ENCODE data around the gene CNRIP1.
"Not testable (repeated sequence)": the region's sequence is repeated elsewhere in the genome, so short reads cannot be mapped to it uniquely, and the experiment has no call there.

CNRIP1 gene

DNA sequence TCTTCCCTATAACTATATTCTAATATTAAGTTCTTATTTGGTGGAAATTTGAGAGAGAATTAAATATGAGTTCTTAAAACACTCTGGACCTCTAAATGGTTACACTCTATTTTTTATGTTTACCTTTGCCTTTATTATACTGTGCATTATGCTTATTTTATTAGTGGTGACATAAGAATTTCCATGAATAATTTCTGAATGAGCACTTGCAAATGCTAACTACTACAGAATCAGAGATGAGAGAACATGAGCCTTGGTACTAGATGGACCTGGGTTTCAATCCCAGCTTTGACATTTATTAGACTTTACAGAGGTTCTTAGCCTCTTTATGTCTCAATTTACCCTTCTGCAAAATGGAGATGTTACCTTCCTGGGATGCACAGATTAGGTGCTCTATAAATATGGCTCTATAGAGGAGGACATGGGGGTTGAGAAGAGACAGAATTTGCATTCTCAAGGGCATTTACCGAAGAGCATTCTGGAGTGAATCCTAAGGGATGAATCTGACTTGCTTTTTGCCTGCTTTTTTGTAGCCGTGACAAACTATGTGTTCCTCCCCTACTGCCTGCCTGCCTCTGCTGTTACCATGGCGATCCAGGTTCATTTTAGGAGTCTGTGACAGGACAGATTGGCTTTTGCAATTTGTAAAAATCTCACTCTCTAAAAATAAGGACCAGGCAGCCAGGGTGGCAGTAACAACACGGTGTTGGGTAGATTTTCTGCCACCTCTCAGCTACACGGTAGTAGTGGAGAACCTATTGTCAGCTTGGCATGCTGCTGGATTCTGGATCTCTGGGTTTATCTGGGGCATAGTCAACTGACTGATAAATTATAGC is 20.7 kb upstream of the CNRIP1 start:
- no peak for DNase-seq (ENCODE audit: low read depth in 2 of 2)

DNA sequence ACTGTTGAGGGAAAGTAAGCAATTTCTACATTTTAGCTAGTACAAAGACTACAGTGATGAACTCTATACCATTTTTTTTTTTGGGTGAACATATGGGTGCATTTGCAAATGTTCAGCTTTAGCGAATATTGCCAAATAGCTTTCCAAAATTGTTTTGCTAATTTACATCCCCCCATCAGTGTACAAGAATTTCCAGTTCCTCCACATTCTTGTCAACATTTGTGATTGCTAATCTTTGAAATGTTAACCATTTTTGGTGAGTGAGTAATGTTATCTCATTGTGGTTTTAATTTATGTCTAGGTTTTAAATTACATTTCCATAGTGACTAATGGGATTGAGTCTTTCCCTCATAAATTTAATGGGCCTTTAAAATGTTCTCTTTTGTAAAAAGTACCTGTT is 16.4 kb upstream of the CNRIP1 start:
- no peak for DNase-seq (ENCODE audit: low read depth in 2 of 2)

DNA sequence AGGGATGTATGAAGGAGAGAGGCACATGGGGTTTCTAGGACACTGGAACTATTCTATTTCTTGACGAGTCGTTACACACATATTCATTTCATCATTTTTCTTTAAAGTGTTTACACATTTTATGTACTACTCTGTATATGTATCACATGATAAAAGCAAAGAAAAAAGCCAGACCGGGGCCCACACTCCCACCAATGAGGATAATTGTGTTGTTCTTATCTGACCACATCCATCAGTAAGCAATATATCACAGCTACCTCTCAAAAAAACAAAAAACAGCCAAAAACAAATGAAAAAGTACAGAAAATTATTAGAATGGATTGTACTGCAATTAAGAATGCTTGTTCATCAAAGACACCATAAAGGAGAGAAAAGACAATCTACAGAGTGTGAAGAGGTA is 14.2 kb upstream of the CNRIP1 start:
- DNase-seq (ENCODE audit: low read depth in 2 of 2), result no peak

DNA sequence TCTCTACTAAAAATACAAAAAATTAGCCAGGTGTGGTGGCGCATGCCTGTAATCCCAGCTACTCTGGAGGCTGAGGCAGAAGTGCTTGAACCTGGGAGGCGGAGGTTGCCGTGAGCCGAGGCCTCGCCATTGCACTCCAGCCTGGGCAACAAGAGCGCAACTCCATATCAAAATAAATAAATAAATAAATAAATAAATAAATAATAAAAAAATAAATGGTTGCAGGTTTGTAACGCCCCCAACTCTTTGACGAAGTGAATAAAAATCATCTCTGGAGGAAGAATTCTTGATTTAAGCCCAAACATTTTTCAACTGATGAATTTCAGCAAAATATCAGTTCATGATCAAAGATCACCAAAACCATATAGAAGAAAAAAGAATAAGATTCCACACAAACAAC is 13.3 kb upstream of the CNRIP1 start:
- DNase-seq (ENCODE audit: low read depth in 2 of 2), result no peak

DNA sequence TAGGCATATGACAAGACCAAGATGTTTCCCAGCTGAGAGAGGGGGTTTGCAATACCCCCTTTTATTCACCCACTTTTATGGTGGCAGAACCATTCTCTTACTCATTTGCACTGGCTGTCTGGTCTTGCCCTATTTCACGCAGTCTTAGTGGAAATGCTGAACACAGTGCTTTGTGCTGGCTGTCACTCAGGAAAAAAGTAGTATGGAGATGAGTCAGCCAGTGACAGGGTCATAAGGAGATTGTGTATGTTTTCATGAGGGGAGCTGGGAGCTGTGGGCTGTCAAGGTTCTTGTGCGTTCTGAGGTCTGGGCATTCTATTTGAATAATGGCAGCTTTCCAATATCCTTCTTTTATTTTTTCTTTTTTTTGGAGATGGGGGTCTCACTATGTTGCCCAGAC is 10.9 kb upstream of the CNRIP1 start:
- no peak for DNase-seq (ENCODE audit: low read depth in 2 of 2)

DNA sequence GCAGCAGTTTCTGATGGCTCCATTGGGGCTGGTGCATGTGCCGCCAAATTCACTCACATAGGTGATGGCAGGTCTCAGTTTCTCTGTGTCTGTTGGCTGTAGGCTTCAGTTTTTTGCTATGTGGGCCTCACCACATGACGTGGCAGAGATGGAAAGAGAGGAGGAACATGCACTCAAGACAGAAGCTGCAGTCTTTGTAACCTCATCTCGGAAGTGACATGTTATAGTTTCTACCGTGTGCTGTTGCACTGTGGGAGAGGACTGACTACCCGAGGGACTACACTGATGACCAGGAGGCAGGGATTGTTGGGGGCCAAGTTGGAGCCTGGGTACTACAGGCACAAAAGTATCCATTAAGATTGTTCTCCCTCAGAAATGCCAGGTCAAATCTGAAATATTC is 9.2 kb upstream of the CNRIP1 start:
- no peak for DNase-seq (ENCODE audit: low read depth in 2 of 2)

DNA sequence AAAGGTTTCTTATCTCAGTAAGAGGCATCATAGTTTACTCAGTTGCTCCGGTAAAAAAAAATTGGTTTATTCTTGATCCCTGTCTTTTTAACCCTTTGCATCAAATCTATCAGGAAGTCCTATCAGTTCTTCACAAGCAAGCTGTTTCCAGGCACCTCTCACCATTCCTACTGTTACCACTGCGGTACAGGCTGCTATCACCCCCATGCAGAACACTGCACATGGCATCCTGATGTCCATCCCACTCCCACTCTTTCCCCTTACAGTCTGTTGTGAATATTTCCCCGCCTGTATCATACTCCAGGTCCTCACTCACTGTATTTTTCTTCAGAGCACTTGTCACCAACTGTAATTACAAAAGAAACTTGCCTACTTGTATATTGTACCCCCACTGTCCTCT is 5.3 kb upstream of the CNRIP1 start:
- no peak for DNase-seq (ENCODE audit: low read depth in 2 of 2)

DNA sequence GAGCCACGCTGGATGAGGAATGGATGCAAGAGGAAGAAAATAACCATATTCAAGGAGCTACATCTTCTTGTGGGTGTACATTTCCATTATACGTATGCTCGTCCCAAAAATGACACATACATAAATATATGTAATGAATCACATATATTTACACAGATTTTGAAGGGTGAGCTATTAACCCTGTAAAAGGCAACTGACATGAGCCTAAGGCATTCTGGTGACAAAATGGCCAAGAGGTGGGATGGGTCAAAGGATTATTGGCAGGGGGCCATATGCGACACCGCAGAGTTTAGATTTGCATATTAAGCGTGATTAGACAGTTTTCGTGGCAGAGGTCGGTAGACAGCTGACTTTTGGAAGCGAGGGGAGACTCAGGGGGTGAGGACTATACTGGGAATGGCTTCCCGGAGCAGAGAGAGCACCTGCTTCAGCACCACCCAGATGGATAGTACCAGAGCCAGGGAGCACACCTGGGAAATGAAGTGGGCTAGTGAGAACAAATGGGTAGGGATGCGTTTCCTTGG is 431 bp upstream of the CNRIP1 start:
- DNase-seq (ENCODE audit: low read depth in 2 of 2), result no peak

DNA sequence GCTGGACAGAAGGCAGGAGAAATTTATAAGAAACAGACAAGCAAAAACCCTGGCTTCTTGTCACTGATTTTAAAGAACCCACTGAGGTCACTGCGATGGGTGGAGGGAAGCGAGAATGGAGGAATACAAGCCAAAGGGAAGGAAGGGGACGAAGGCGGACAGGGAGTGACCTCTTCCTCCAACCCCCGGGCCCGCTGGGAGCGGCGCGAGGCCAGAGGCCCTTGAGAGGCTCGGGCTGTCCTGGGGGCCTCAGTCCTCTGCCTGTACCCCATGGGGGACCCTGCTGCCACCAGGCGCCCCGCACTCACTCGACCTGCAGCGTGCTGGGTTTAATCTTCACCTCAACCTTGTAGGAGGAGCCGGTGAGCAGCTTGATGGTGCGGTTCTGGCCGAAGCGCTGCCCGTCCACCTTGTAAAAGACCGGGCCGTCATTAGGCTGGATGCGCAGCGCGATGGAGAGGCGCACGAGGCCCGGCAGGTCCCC is 793 bp downstream of the CNRIP1 start:
- no peak for DNase-seq (ENCODE audit: low read depth in 2 of 2)

DNA sequence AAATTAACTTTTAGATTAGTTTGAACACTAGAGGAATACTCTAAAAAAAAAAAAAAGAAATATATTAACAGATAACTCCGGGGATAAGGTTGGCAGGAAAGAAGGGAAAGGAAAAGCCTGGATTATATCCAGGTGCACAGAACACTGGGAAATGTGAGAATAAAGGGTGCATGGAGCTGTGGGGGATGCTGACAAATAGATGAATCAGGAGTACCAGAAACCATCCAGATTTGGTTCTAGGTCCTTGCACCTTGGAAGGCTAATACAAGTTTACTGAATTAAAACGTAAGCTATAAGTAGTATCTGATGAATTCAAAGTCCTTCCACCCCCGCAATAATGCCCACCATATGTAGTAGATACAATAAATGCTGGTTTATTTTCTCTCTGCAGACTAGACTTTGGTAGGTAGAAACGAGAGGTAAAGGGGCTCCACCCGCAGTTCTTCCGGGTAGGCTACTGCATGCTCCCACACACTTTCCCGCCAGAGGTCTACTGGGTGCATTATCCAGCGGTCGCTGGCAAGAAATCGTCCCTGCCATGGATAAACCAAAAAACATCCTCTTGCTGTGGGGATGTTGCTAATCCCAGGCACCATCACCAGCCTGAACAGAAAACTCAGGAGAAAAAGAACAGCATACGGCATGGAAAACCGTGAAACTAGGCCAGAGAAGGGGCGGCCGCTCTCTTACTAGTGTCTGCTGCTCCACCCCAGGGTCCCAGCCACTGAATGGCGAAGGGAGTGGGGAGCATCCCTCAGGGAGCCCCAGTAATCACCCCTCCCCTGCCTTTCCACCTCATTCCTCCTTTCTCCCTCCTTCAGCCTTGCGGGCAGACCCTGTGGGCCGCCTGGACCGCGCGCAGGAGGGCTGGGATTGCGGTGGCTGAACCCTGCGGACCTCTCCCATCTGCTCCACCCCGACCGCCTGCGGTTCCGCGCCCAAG is 1.5 kb downstream of the CNRIP1 start:
- no peak for DNase-seq (ENCODE audit: low read depth in 2 of 2)

DNA sequence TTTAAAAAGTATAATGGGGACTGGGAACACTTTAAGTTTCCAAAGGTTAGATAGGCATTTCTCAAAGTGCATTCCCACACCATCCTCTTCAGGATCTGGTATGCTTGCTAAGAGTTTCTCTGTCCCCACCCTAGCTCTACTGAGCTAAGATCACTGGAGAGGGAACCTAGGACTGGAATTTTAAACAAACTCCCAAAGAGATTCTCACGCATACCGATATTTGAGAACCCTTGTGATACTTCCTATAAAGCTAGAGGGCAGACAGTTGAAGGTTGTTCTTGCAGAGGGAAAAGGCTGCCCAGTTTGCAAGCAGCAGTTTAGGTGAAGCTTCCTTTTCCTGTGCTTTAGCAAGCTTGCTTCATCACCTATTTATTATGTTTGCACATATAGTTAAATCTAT is 3.6 kb downstream of the CNRIP1 start:
- DNase-seq (ENCODE audit: low read depth in 2 of 2), result no peak

DNA sequence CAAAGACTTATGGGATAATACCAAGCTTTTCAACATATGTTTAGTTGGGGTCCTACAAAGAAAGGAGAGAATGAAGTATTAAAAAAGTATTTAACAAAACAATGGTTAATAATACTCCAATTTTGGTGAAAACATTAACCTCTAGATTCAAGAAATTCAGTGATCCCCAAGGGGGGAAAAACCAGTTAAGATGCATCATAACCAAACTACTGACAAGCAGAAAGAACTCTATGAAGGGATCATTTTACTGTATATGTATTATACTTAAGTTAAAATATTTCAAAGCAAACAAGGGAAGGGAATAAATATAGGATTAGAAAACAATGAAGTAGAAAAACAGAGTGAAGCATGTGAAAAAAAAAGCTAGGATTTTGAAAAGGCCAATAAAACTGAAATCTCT is 8.7 kb downstream of the CNRIP1 start:
- no peak for DNase-seq (ENCODE audit: low read depth in 2 of 2)

DNA sequence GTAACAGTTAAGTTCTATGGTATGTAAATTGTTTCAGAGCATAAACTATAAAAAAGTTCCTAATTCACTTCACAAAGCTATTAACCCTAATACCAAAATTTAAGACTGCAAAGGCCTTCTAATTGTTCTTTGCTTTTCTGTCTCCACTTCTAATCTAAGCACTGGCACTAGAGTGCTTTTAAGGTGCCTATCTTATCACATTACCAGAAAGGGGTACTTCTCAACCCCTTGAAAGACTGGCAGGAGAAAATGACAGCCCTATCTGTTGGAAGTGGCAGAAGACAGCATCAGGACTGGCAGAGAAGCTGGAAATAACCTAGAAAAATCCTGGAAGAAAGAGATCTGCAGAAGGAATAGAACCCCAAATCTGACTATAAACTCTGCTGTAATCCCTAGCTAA is 10.3 kb downstream of the CNRIP1 start:
- no peak for DNase-seq (ENCODE audit: low read depth in 2 of 2)

DNA sequence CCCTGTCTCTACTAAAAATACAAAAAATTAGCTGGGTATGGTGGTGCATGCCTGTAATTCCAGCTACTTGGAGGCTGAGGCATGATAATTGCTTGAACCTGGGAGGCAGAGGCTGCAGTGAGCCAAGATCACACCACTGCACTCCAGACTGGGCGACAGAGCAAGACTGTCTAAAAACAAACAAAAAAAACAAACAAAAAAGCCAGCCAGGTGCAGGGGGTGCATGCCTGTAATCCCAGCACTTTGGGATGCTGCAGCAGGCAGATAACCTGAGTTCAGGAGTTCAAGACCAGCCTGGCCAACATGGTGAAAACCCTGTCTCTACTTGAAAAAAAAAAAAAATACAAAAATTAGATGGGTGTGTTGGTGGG is 15.9 kb downstream of the CNRIP1 start:
- not testable (repeated sequence) for DNase-seq (ENCODE audit: low read depth in 2 of 2)

DNA sequence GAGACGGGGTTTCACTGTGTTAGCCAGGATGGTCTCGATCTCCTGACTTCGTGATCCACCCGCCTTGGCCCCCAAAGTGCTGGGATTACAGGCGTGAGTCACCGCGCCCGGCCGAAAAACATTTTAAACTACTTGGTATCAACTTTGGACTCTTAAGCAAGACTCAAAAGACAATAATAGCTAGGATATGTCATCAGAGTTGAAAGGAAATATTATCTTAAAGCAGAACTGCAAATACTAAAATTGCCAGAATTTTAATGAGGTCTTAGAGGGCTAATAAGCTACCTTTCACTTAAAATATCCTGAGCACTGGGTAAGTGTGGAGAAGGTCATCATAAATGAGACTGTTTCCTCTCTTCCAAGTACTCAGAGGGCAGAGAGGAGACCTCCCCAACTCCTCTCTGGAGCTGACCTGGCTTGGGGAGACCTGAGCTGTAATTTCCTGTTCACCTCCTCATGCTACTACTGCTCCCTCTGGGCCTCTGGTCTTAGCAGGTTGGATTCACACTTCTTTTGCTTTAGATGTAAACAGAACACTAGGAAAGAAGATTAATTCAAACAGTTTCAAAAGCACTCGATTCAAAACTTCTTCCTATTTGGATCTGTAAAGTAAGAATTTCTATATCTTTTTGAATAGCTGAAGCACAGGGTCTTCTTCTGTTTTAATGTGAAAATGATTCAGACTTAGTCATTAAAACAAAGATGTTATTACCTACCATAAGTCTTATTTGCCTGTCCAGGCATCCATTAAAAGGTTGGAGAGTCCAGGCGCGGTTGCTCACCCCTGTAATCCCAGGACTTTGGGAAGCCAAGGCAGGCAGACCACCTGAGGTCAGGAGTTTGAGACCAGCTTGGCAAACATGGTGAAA is 16.5 kb downstream of the CNRIP1 start:
- no peak for DNase-seq (ENCODE audit: low read depth in 2 of 2)

DNA sequence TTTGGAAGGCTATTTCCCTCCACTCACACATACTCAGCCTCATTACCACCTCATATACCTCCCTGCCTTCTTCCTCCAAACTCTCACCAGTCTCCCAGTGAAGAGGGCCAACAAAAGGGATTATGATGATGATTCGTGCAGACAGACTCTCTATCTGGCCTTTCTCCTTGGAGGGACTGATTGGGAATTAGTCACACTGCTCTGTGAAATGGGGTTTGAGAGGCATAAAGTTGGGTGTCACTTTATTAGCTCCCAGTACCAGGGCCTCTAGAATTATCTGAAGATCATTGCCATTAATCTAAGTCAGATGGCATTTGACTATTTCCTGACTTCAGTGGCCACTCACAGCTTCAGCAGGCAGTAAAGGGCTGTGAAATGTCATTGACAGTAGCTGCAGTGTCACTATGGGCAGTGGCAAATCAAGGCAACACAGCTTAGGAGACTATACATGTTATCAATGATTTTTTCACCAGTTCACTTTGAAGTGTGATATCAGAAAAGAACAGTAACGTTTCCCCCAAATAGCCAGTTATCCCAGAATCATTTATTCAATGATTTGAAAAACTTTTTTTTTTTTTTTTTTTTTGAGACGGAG is 17.4 kb downstream of the CNRIP1 start:
- no peak for DNase-seq (ENCODE audit: low read depth in 2 of 2)

DNA sequence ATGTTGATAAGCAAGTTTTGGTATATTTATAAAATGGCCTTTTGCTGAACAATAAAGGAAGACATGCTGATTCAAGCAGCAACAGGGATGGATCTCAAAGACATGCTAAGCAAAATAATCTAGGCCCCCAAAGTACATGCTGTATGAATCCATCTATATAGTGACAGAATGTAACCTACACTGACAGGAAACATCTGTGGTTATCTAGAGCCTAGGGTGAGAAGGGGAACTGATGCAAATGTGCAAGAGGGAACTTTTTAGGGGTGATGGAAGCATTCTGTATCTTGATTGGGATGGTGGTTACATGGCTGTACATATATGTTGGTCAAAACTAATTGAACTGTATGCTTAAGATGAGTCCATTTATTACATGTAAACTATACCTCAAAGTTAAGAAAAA is 24.2 kb downstream of the CNRIP1 start:
- DNase-seq (ENCODE audit: low read depth in 2 of 2), result no peak

DNA sequence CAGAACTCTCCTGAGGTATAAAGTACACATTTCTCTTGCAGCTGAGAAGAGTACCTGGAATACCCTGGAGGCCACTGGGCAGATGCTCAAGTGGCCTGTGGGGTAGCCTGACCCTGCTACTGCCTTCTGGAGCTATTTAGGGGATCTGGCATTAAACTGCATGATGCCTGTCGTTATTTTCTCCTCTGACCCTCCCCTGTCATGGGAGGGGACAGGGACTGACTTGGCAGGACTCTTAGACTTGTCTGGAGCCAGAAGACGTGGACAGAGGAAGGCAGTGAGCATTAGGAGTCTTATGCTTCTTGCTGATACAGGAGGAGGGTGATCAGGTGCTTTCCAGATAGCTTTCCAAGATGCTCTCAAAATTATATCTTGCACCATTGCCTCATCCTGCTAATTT is 24.8 kb downstream of the CNRIP1 start:
- DNase-seq (ENCODE audit: low read depth in 2 of 2), result no peak

DNA sequence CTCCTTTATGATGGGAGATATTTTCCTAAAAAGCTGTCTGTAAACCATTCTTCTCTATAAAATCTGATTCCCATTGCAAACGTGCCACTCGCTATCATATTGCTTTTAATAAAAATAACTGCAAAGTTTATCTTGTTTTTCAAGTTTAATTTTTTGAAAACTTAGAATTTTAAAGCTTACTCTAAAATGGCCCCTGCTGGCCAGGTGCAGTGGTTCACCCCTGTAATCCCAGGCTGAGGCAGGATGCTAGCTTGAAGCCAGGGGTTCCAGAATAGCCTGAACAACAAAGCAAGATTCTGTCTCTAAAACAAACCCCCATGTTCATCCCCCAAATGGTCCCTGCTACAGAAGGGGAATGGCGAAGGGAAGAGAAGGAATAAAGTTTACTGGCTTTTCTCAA is 25.6 kb downstream of the CNRIP1 start:
- DNase-seq (ENCODE audit: low read depth in 2 of 2), result no peak

DNA sequence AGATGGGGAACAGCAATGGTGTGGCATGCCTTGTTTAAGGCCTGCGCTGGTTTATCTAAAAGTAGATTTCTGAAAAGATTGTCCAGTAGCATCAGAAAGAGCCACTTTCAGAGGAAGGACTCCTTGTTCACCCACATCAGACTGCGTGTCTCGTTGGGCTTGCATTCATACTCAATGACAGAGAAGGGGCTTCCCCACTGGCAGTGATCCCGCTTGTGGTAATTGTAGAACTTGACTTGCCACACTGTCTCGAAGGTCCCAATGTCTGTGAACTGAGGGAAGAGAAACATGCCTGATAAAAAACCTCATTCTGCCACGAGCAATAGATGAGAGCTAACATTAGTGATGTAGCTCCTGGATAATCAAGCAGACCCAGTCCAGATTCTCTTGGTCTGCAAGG is 26.0 kb downstream of the CNRIP1 start:
- no peak for DNase-seq (ENCODE audit: low read depth in 2 of 2)

DNA sequence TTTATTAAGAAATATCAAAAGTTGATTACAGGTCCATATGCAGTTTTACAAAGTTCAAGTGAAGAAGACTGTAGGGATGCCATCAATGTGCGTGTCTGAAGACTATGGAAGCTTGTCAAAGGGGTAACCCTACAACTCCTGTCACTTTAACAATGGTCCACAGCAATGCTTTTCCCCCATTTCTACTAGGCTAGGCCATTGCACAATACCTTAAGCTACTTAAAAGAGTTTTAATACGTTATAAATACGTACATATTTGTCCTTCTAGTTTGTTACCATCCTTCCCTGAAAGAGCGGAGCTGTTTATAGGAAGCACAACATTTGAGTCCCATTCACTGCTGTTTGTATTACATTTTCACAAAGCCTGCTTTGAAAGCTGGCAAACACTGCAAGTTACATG is 26.7 kb downstream of the CNRIP1 start:
- DNase-seq (ENCODE audit: low read depth in 2 of 2), result no peak
